ENCODE results near the gene POSTN. TPM values are rescaled to one million over a fixed set of nuclear protein-coding genes. Genes with fewer than 3 reads are reported as not detected.
"Not testable (repeated sequence)": the region's sequence is repeated elsewhere in the genome, so short reads cannot be mapped to it uniquely, and the experiment has no call there.

POSTN gene
- total RNA-seq, 1 donor from 2014 or later = 60.9 TPM

- intact Hi-C loops (cut with DNase I) = no loop called here
- no peaks in the 10 kb centered on the region for H3K4me1 ChIP-seq
- no peak for TF ChIP-seq POLR2AphosphoS5 (IDR thresholded peaks at IDR 0.05; ENCODE audit: insufficient read depth in 1 of 2, low read depth in 1 of 2)
- TF ChIP-seq CTCF (IDR thresholded peaks at IDR 0.05) = no peak
- TF ChIP-seq POLR2A (IDR thresholded peaks at IDR 0.05) = no peak
- no peak for DNase-seq (ENCODE audit: extremely low spot score in 2 of 2)
- H3K27ac ChIP-seq = no peak overlapping the region
- no peaks in the 10 kb centered on the region for H3K9me3 ChIP-seq
- H3K4me3 ChIP-seq = no peak overlapping the region
- no peaks in the 10 kb centered on the region for H3K27me3 ChIP-seq
- no peaks in the 10 kb centered on the region for H3K36me3 ChIP-seq
These were observed 22.0 kb downstream of the POSTN start for GRCh38 chr13:37576601-37577000.

DNA sequence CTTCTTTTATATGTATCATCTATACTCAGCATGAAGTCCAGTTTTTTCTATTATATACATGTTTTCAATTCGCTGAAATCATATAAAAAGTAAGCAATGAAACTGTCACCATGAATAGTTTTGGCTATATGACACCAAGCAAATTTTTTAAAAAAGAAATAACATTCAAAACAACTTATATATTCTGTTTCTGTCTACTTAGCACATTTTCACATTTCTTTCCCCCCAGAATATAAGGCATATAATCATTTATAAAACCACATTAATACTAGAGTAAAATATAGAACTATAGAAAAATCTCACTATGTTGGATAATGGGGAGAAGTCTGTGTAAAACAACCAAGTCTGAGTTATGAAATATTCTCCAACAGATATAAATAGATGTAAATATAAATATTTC is 33.1 kb downstream of the POSTN start:
- Histone ChIP-seq H3K4me3 (no peak overlapping the region), H3K27ac (no peak overlapping the region), H3K9me3 (no peaks in the 10 kb centered on the region), H3K36me3 (no peaks in the 10 kb centered on the region), H3K27me3 (no peaks in the 10 kb centered on the region), H3K4me1 (no peaks in the 10 kb centered on the region)
- TF ChIP-seq CTCF (IDR thresholded peaks at IDR 0.05) (no peak), POLR2AphosphoS5 (IDR thresholded peaks at IDR 0.05; ENCODE audit: insufficient read depth in 1 of 2, low read depth in 1 of 2) (no peak), POLR2A (IDR thresholded peaks at IDR 0.05) (no peak)
- intact Hi-C loops (cut with DNase I) = no loop called here
- no peak for DNase-seq (ENCODE audit: extremely low spot score in 2 of 2)

GRCh38 chr13:37561031-37561430 is 37.5 kb downstream of the POSTN start:
- DNase-seq (ENCODE audit: extremely low spot score in 2 of 2) = no peak
- Histone ChIP-seq H3K9me3 (no peaks in the 10 kb centered on the region), H3K4me3 (no peak overlapping the region), H3K27ac (no peak overlapping the region), H3K27me3 (no peaks in the 10 kb centered on the region), H3K36me3 (no peaks in the 10 kb centered on the region), H3K4me1 (no peaks in the 10 kb centered on the region)
- intact Hi-C loops (cut with DNase I) = no loop called here
- no peak for TF ChIP-seq CTCF (IDR thresholded peaks at IDR 0.05)
- TF ChIP-seq POLR2AphosphoS5 (IDR thresholded peaks at IDR 0.05; ENCODE audit: insufficient read depth in 1 of 2, low read depth in 1 of 2) = no peak
- TF ChIP-seq POLR2A (IDR thresholded peaks at IDR 0.05) = no peak

GRCh38 chr13:37560526-37560925 is 38.0 kb downstream of the POSTN start:
- no peaks in the 10 kb centered on the region for H3K36me3 ChIP-seq
- H3K4me3 ChIP-seq = no peak overlapping the region
- intact Hi-C loops (cut with DNase I) = no loop called here
- H3K27me3 ChIP-seq = no peaks in the 10 kb centered on the region
- no peaks in the 10 kb centered on the region for H3K9me3 ChIP-seq
- H3K27ac ChIP-seq = no peak overlapping the region
- DNase-seq (ENCODE audit: extremely low spot score in 2 of 2) = no peak
- H3K4me1 ChIP-seq = no peaks in the 10 kb centered on the region
- no peak for TF ChIP-seq POLR2A (IDR thresholded peaks at IDR 0.05)
- TF ChIP-seq POLR2AphosphoS5 (IDR thresholded peaks at IDR 0.05; ENCODE audit: insufficient read depth in 1 of 2, low read depth in 1 of 2) = no peak
- TF ChIP-seq CTCF (IDR thresholded peaks at IDR 0.05) = no peak

DNA sequence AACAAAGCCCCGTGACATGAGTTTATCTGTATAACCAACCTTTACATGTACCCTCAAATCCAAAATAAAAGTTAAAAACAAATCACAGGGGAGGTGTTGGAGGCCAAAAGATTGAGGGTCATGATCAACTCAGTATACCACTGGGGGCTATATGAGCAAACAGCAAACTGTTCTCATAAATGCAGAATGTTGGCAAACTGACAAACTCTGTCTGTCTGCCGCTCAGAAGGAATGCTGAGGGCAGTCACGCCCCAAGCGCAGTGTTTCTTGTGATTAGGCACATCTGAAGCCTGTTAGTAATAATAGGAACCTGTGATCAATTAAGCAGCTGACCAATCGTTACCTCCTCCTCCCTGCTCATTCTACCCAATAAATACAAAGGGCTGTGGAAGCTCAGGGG is 39.8 kb downstream of the POSTN start:
- H3K4me1 ChIP-seq; H3K27me3 ChIP-seq; DNase-seq (ENCODE audit: extremely low spot score in 2 of 2); H3K36me3 ChIP-seq; H3K27ac ChIP-seq; H3K4me3 ChIP-seq; H3K9me3 ChIP-seq; intact Hi-C loops (cut with DNase I): not testable (repeated sequence)

GRCh38 chr13:37546087-37546486 is 52.5 kb downstream of the POSTN start:
- no peak for DNase-seq (ENCODE audit: extremely low spot score in 2 of 2)
- intact Hi-C loops (cut with DNase I) = no loop called here
- TF ChIP-seq POLR2AphosphoS5 (IDR thresholded peaks at IDR 0.05; ENCODE audit: insufficient read depth in 1 of 2, low read depth in 1 of 2) = no peak
- Histone ChIP-seq H3K9me3 (no peaks in the 10 kb centered on the region), H3K27me3 (no peaks in the 10 kb centered on the region), H3K27ac (no peak overlapping the region), H3K4me1 (no peaks in the 10 kb centered on the region), H3K36me3 (no peaks in the 10 kb centered on the region), H3K4me3 (no peak overlapping the region)

Data from vagina (tissue), 2 donors.